GM12878 (cell line): ENCODE measurements around the gene RUNDC1. TPM values are rescaled to one million over a fixed set of nuclear protein-coding genes. Genes with fewer than 3 reads are reported as not detected.

Experiments used
- CBX5 ChIP-seq: sonication (generic); IDR thresholded peaks from 2 replicates; pipeline ENCODE4 v1.6.1; 2016; ENCODE audit warnings: low read depth, moderate library complexity, mild to moderate bottlenecking, inconsistent platforms
- DPF2 ChIP-seq: fragments of 450-650 bp; IDR thresholded peaks from 2 replicates; pipeline ENCODE4 v1.6.1; 2017; ENCODE audit warnings: mild to moderate bottlenecking
- EGR1 ChIP-seq, 2 experiments: IDR thresholded peaks; 1 replicate in 1 of 2; 2 replicates in 1 of 2; pipeline ENCODE4 v1.6.1; 2011 to 2012; ENCODE audit warnings: low read depth in 2 of 2, low read length in 2 of 2, borderline replicate concordance in 1 of 2, mild to moderate bottlenecking in 1 of 2, moderate library complexity in 1 of 2
- EP300 ChIP-seq, 2 experiments: fragments of 150-350 bp in 1 of 2; IDR thresholded peaks; 2 replicates each; pipeline ENCODE4 v1.6.1; 2011 to 2012; ENCODE audit warnings: low read depth in 2 of 2, low read length in 2 of 2, borderline replicate concordance in 1 of 2, improper control_type of control experiment in 1 of 2, inconsistent platforms in 1 of 2; ENCODE audit not compliant: control insufficient read depth in 1 of 2
- RAD21 ChIP-seq: IDR thresholded peaks from 2 replicates; pipeline ENCODE4 v1.6.1; 2011; ENCODE audit warnings: mild to moderate bottlenecking, low read depth, low read length, moderate library complexity; ENCODE audit not compliant: insufficient read depth
- STAT3 ChIP-seq: IDR thresholded peaks from 2 replicates; pipeline ENCODE4 v1.6.1; 2011; ENCODE audit warnings: low read depth, low read length, improper control_type of control experiment
- ZZZ3 ChIP-seq: IDR thresholded peaks from 2 replicates; pipeline ENCODE4 v1.6.1; 2011; ENCODE audit warnings: low read depth; ENCODE audit not compliant: control insufficient read depth, insufficient read length
- polyA plus RNA-seq, 11 experiments: library from polyadenylated mRNA; depleted of rRNA in 4 of 11; unstranded in 6 of 11; stranded (reverse) in 5 of 11; fragments of >200 nt; fragmentation: Nextera tagmentation in 4 of 11; fragmentation: Illumina TruSeq in 1 of 11; extraction: Ambion mirVana in 4 of 11; extraction: Trizol in 1 of 11; gene quantifications; 1 replicate in 1 of 11; 2 replicates in 10 of 11; pipeline versions ENCODE4 v1.2.1 to v1.2.3, GENCODE V29; 2011 to 2016; ENCODE audit warnings: inconsistent platforms in 2 of 11, missing spikeins in 2 of 11, low read depth in 1 of 11
- total RNA-seq, 4 experiments: library from RNA; depleted of rRNA in 3 of 4; stranded (reverse); fragments of >200 nt in 3 of 4; fragmentation: Illumina TruSeq in 1 of 4; extraction: Trizol in 1 of 4; gene quantifications; 2 replicates each; pipeline versions ENCODE4 v1.2.1 to v1.2.3, GENCODE V29; 2013 to 2021
- TF ChIP-seq, protein P1 (sequence below): fragments of 450-650 bp; conservative IDR thresholded peaks from 2 replicates; pipeline ENCODE4 v1.6.1; 2017; ENCODE audit warnings: mild to moderate bottlenecking, moderate library complexity
- TF ChIP-seq, protein P2 (sequence below): IDR thresholded peaks from 2 replicates; pipeline ENCODE4 v1.6.1; 2011; ENCODE audit warnings: low read depth, mild to moderate bottlenecking, low read length, moderate library complexity, borderline replicate concordance; ENCODE audit errors: extremely low read depth
- TF ChIP-seq, protein P3 (sequence below): IDR thresholded peaks from 2 replicates; pipeline ENCODE4 v1.6.1; 2012; ENCODE audit warnings: low read depth, low read length, improper control_type of control experiment
- TF ChIP-seq, protein P4 (sequence below), 3 experiments: IDR thresholded peaks in 2 of 3; conservative IDR thresholded peaks in 1 of 3; 2 replicates each; pipeline ENCODE4 v1.5.1; 2011; ENCODE audit warnings: low read depth in 3 of 3, low read length in 3 of 3, mild to moderate bottlenecking in 3 of 3, control low read depth in 2 of 3, moderate library complexity in 2 of 3, inconsistent platforms in 1 of 3, mixed read lengths in 1 of 3; ENCODE audit not compliant: control insufficient read depth in 2 of 3, insufficient read depth in 1 of 3; ENCODE audit errors: extremely low read depth in 1 of 3

RUNDC1 gene
- total and polyA plus RNA-seq, 10 of the 15 experiments (the other 5 are each of a cell fraction or from before 2014, with no cell fraction given) = 2.9 to 15.6 (median 8.2) TPM

DNA sequence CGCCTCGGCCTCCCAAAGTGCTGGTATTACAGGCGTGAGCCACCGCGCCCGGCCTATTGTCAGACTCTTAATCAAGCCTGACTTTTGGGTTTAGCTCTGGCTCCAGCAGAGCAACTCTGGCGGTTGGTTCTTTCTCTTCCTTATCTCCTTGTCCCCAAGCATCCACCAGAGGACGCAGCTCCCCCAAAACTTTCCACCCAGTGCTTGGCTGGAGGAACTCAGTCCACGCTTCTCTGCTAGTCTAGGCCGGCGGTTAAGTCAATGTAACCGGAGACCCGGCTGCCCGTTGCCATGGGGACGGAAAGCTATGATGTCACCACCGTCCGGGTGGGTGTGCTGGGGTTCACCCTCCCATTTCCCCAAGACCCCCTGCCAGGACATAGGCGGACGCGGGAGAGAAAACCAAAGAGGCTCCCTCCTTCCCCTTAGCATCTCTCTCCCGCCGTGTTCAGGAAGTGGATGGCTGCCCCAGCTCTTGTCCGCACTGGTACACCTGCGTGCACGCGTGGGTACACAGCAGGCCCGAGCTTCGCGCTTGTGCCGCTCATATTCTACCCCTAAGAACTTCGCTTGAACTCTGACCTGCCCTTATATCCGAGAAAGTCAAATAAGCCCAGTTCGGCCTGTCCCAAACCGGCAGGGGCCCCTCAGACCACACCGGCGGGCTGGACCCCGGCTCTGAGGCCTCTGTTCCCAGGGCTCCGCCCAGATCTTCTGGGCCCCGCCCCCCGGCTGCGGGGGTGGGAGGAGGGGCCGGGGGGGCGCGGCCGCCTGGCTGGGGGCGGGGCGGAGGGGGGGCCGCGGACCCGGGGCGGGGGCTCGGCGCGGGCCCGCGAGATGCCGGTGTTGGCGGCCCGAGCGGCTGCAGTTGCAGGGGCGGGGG, 44.3 kb downstream of the RUNDC1 start, which contains the start of gene RND2 (continued):
- TF ChIP-seq, protein P1, sequence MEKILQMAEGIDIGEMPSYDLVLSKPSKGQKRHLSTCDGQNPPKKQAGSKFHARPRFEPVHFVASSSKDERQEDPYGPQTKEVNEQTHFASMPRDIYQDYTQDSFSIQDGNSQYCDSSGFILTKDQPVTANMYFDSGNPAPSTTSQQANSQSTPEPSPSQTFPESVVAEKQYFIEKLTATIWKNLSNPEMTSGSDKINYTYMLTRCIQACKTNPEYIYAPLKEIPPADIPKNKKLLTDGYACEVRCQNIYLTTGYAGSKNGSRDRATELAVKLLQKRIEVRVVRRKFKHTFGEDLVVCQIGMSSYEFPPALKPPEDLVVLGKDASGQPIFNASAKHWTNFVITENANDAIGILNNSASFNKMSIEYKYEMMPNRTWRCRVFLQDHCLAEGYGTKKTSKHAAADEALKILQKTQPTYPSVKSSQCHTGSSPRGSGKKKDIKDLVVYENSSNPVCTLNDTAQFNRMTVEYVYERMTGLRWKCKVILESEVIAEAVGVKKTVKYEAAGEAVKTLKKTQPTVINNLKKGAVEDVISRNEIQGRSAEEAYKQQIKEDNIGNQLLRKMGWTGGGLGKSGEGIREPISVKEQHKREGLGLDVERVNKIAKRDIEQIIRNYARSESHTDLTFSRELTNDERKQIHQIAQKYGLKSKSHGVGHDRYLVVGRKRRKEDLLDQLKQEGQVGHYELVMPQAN = peak; percentile 76; the same call in 1 of the 2 replicates
- TF ChIP-seq, protein P2, sequence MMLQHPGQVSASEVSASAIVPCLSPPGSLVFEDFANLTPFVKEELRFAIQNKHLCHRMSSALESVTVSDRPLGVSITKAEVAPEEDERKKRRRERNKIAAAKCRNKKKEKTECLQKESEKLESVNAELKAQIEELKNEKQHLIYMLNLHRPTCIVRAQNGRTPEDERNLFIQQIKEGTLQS = no peak
- TF ChIP-seq EGR1 (IDR thresholded peaks at IDR 0.05; ENCODE audit: borderline replicate concordance in 1 of 2, low read depth in 2 of 2, low read length in 2 of 2) (peak in 1 of 2 experiments; percentile 94; a peak in 2 of 3 replicates), EP300 (IDR thresholded peaks at IDR 0.05; ENCODE audit: borderline replicate concordance in 1 of 2, control insufficient read depth in 1 of 2, low read depth in 2 of 2, low read length in 2 of 2) (no peak), STAT3 (no peak), CBX5 (no peak), RAD21 (peak; percentile 74), DPF2 (0 out of 2 replicates have a peak, but pooled peaks have one; percentile 55), ZZZ3 (no peak)
- TF ChIP-seq, protein P3, sequence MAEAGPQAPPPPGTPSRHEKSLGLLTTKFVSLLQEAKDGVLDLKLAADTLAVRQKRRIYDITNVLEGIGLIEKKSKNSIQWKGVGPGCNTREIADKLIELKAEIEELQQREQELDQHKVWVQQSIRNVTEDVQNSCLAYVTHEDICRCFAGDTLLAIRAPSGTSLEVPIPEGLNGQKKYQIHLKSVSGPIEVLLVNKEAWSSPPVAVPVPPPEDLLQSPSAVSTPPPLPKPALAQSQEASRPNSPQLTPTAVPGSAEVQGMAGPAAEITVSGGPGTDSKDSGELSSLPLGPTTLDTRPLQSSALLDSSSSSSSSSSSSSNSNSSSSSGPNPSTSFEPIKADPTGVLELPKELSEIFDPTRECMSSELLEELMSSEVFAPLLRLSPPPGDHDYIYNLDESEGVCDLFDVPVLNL = no peak
- TF ChIP-seq, protein P4, sequence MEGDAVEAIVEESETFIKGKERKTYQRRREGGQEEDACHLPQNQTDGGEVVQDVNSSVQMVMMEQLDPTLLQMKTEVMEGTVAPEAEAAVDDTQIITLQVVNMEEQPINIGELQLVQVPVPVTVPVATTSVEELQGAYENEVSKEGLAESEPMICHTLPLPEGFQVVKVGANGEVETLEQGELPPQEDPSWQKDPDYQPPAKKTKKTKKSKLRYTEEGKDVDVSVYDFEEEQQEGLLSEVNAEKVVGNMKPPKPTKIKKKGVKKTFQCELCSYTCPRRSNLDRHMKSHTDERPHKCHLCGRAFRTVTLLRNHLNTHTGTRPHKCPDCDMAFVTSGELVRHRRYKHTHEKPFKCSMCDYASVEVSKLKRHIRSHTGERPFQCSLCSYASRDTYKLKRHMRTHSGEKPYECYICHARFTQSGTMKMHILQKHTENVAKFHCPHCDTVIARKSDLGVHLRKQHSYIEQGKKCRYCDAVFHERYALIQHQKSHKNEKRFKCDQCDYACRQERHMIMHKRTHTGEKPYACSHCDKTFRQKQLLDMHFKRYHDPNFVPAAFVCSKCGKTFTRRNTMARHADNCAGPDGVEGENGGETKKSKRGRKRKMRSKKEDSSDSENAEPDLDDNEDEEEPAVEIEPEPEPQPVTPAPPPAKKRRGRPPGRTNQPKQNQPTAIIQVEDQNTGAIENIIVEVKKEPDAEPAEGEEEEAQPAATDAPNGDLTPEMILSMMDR (IDR thresholded peaks at IDR 0.05 in 2 of 3, conservative IDR thresholded peaks at IDR 0.05 in 1 of 3; ENCODE audit: control insufficient read depth in 2 of 3, extremely low read depth in 1 of 3, insufficient read depth in 1 of 3, low read depth in 3 of 3, low read length in 3 of 3) = peak; percentile 70 to 82 (median 71)
